ENCODE results near the gene GOLGA8F.
"Not testable (repeated sequence)": the region's sequence is repeated elsewhere in the genome, so short reads cannot be mapped to it uniquely, and the experiment has no call there.

The GOLGA8F gene, protein sequence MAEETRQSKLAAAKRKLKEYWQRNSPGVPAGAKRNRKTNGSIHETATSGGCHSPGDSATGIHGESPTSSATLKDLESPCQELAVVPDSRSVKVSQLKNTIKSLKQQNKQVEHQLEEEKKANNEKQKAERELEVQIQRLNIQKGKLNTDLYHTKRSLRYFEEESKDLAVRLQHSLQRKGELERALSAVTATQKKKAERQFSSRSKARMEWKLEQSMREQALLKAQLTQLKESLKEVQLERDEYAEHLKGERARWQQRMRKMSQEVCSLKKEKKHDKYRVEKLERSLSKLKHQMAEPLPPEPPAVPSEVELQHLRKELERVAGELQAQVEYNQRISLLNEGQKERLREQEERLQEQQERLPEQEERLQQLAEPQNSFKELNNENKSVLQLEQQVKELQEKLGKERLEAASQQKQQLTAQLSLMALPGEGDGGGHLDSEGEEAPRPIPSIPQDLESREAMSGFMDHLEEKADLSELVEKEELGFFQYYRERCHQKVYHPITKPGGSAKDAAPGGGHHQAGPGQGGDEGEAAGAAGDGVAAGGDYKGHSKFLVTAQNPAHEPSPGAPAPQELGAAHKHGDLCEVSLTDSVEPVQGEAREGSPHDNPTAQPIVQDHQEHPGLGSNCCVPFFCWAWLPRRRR

DNA sequence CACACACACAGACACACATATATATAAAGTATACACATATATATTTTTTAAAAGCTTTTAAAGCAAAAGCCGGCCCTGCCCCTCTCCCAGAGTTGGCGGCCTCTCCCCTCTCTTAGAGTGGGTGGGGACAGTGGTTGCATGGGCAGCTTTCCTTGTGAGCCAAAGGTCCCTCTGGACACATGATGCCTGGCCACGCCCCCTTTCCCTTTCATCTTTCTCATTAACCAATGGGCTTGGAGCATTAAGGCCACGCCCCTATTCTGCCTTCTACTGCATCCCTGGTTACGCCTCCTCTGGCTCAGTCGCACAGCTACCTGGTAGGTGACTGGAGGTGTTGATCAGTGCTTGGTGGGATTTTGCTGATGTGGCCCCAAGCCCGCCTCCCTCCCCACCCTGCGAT lies at the start of gene GOLGA8F:
TSS of gene GOLGA8F (plus strand) at position 301 of the 400 bp plus-strand sequence. CDS start at position 399, 98 bp downstream.
- DNase-seq: not testable (repeated sequence)

DNA sequence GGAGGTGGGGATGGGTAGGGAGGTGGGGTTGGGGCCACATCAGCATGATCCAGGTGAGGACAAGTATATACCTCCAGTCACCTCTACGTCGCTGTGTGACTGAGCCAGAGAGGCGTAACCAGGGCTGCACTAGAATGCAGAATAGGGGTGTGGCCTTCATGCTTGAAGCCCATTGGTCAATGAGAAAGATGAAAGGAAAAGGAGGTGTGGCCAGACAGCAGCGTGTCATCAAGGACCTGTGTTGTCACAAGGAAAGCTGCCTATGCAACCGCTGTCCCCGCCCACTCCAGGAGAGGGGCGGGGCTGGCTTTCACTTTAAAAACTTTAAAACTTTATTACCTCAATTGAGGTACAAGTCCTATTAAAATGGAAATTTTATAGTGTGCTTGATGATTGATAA lies 20.5 kb upstream of the GOLGA8F start, which contains the start of gene GOLGA6L24:
TSS of gene GOLGA6L24 (minus strand) at position 101 of the 400 bp plus-strand sequence. CDS start at position 40, 61 bp downstream.
- DNase-seq: not testable (repeated sequence)

GRCh38 chr15:28365502-28365901 lies 13.0 kb upstream of the GOLGA8F start:
- not testable (repeated sequence) for DNase-seq

GRCh38 chr15:28380053-28380452 lies 1.6 kb downstream of the GOLGA8F start:
- not testable (repeated sequence) for DNase-seq

DNA sequence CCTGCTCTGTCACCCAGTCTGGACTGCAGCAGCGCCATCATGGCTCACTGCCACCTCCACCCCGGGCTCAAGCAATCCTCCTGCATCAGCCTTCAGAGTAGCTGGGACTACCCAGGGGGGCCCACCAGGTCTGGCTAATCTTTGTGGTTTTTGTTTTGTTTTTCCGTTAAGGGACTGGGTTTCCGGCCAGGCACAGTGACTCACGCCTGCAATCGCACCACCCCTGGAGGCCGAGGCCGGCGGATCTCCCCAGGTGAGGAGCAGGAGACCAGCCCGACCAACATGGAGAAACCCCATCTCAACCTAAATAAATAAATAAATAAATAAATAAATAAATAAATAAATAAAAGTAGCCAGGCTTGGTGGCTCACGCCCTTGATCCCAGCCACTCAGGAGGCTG lies 17.6 kb downstream of the GOLGA8F start:
- not testable (repeated sequence) for DNase-seq

- not testable (repeated sequence) for DNase-seq
These were observed 24.4 kb downstream of the GOLGA8F start for GRCh38 chr15:28402774-28403435.

DNA sequence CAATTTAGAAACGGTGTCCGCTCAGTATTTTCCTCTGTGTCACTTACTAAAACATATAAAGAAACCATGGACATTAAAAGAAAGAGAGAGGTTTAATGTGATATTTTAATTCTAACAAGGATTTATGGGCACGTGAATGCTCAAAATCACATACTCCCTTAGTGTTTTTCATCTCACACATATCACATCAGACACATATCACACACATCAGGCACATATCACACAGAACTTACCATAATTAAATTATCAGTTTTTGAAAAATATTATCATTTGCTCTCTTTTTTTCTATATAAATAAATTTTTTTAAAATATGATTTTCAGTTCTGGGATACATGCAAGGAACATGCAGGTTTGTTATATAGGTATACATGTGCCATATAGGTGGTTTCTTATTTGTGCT lies 42.0 kb downstream of the GOLGA8F start:
- DNase-seq: not testable (repeated sequence)

DNA sequence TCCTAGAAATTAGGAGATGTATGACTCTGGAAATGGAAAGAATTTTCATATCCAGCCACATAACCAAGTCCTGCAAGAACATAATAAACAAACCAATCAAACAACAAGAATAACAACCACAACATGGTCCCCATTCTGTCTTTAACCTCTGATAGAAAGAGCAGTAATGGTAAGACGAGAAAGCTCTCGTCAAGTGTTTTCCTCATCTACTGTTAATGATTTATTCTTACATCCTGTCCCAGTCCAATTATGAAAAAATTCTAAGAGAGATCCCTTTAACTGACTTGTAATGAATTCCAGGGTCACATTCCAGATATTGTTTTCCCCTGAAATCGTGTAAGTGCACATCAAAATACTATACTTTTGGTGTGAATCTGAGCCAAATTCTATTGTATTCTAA lies 57.1 kb downstream of the GOLGA8F start:
- DNase-seq: not testable (repeated sequence)
